GM23338 (cell line): ENCODE data around the gene ZBTB20. TPM values are rescaled to one million over a fixed set of nuclear protein-coding genes. Genes with fewer than 3 reads are reported as not detected.

ENCODE experiments used
- ATAC-seq: fragments of 200-7000 bp; cut with Tn5 transposase; 3 replicates; pipeline ENCODE4 v1.9.1; 2020
- DNase-seq: peaks from one replicate; pipeline ENCODE4 v3.0.0-alpha.2; 2015; ENCODE audit warnings: low spot score
- H2AFZ ChIP-seq: fragments of 200-600 bp; sonication (generic); 2 replicates; pipeline ENCODE4 v1.8.0; 2016; ENCODE audit warnings: antibody characterized with exemption, mild to moderate bottlenecking, moderate library complexity
- H3F3A ChIP-seq: fragments of 200-600 bp; sonication (generic); replicated peaks from 2 replicates; pipeline ENCODE4 v1.8.0; 2017; ENCODE audit warnings: antibody characterized with exemption, mixed run types, low read depth
- H3K27ac ChIP-seq: fragments of 200-600 bp; sonication (generic); 2 replicates; pipeline ENCODE4 v1.6.1; 2016; ENCODE audit warnings: low read depth
- H3K27me3 ChIP-seq: fragments of 200-600 bp; sonication (generic); 2 replicates; pipeline ENCODE4 v1.8.0; 2016; ENCODE audit warnings: mild to moderate bottlenecking, mixed run types, moderate library complexity; ENCODE audit not compliant: insufficient read depth
- H3K36me3 ChIP-seq: fragments of 200-600 bp; sonication (generic); 2 replicates; pipeline ENCODE4 v1.8.0; 2016; ENCODE audit warnings: mild to moderate bottlenecking; ENCODE audit not compliant: insufficient read depth
- H3K4me1 ChIP-seq: fragments of 200-600 bp; sonication (generic); 2 replicates; pipeline ENCODE4 v1.8.0; 2016; ENCODE audit warnings: mild to moderate bottlenecking, moderate library complexity; ENCODE audit not compliant: insufficient read depth
- H3K4me2 ChIP-seq: fragments of 200-600 bp; sonication (generic); 2 replicates; pipeline ENCODE4 v1.7.1; 2017; ENCODE audit warnings: mixed run types
- H3K4me3 ChIP-seq: fragments of 200-600 bp; sonication (generic); 2 replicates; pipeline ENCODE4 v1.6.1; 2016; ENCODE audit warnings: mixed run types
- H3K79me2 ChIP-seq: fragments of 200-600 bp; sonication (generic); replicated peaks from 2 replicates; pipeline ENCODE4 v1.8.0; 2017; ENCODE audit warnings: mild to moderate bottlenecking; ENCODE audit not compliant: insufficient read depth
- H3K9me2 ChIP-seq: fragments of 200-600 bp; sonication (generic); 2 replicates; pipeline ENCODE4 v1.8.0; 2017; ENCODE audit not compliant: insufficient read depth
- H4K20me1 ChIP-seq: fragments of 200-600 bp; sonication (generic); replicated peaks from 2 replicates; pipeline ENCODE4 v1.8.0; 2017; ENCODE audit warnings: mild to moderate bottlenecking; ENCODE audit not compliant: insufficient read depth
- H3K27ac Mint-ChIP-seq: 2 replicates; pipeline ENCODE4 v1.8.0; 2020; ENCODE audit warnings: inconsistent platforms, mild to moderate bottlenecking, moderate library complexity, mixed read lengths
- H3K27me3 Mint-ChIP-seq: 3 replicates; pipeline ENCODE4 v1.8.0; 2022; ENCODE audit warnings: low read depth, mild to moderate bottlenecking, moderate library complexity, mixed read lengths, inconsistent platforms; ENCODE audit not compliant: insufficient read depth, poor library complexity
- H3K36me3 Mint-ChIP-seq: 3 replicates; pipeline ENCODE4 v1.8.0; 2021; ENCODE audit warnings: low read depth, mild to moderate bottlenecking, inconsistent platforms, moderate library complexity, mixed read lengths
- H3K4me1 Mint-ChIP-seq: 3 replicates; pipeline ENCODE4 v1.8.0; 2020; ENCODE audit warnings: mild to moderate bottlenecking, inconsistent platforms, mixed read lengths
- H3K4me3 Mint-ChIP-seq: 3 replicates; pipeline ENCODE4 v1.8.0; 2021; ENCODE audit warnings: moderate library complexity, mild to moderate bottlenecking, inconsistent platforms, mixed read lengths
- H3K9me3 Mint-ChIP-seq: 3 replicates; pipeline ENCODE4 v1.8.0; 2020; ENCODE audit warnings: moderate library complexity, mild to moderate bottlenecking, inconsistent platforms, mixed read lengths
- CREB1 ChIP-seq: fragments of 250-450 bp; sonication (Bioruptor Pico); IDR thresholded peaks from 2 replicates; pipeline ENCODE4 v1.5.0; 2020; ENCODE audit warnings: low read depth, mild to moderate bottlenecking, moderate library complexity
- ETS1 ChIP-seq: IDR thresholded peaks from 2 replicates; pipeline ENCODE4 v1.6.1; 2016; ENCODE audit warnings: antibody characterized with exemption
- POLR2AphosphoS5 ChIP-seq: IDR thresholded peaks from 2 replicates; pipeline ENCODE4 v1.6.1; 2016; ENCODE audit warnings: antibody characterized with exemption, low read depth
- STAT1 ChIP-seq: IDR thresholded peaks from one replicate; pipeline ENCODE4 v1.6.1; 2016; ENCODE audit warnings: antibody characterized with exemption; ENCODE audit not compliant: unreplicated experiment
- ZNF114 ChIP-seq: fragments of 250-450 bp; sonication (Bioruptor Pico); IDR thresholded peaks from 2 replicates; pipeline ENCODE4 v1.5.0; 2020; ENCODE audit warnings: mild to moderate bottlenecking, moderate library complexity
- ZNF462 ChIP-seq: fragments of 250-450 bp; sonication (Bioruptor Pico); IDR thresholded peaks from 2 replicates; pipeline ENCODE4 v1.5.0; 2020; ENCODE audit warnings: mild to moderate bottlenecking, moderate library complexity
- polyA plus RNA-seq: library from polyadenylated mRNA; unstranded; fragments of >200 nt; fragmentation: Nextera tagmentation; extraction: Ambion mirVana; gene quantifications from 2 replicates; pipeline ENCODE4 v1.2.1, GENCODE V29; 2016
- total RNA-seq: library from RNA; depleted of rRNA; stranded (reverse); fragments of >200 nt; shearing (Covaris generic); gene quantifications from 2 replicates; pipeline ENCODE4 v1.2.3, GENCODE V29; 2014
- TF ChIP-seq, protein P1 (sequence below), 2 experiments: fragments of 200-600 bp in 1 of 2; sonication (generic) in 1 of 2; conservative IDR thresholded peaks; 2 replicates each; pipeline versions ENCODE4 v1.5.1 to v1.6.1; 2016 to 2017; ENCODE audit warnings: antibody characterized with exemption in 2 of 2, low read depth in 2 of 2, mild to moderate bottlenecking in 2 of 2, moderate library complexity in 1 of 2

Gene ZBTB20
- total and polyA plus RNA-seq, 2 experiments from 2014 or later, result 2.0 to 3.3 TPM

DNA sequence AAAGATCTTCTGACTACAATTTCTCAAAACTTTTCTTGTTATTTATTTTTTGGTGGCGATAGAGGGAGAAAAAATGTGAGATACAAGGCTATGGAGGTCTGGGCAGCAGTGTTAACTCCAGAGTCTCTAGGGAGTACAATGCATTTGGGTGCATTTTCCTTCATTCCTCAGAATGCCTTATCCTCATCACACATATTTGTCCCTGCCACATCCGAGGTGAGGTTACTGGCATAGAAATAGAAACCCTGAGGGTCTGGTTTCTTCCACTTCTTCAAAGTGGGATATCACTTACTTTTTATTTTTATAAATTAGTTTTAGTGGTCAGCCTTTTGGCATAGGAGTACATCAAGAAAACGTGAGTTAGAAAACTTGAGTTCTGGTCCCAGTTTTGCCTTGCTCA, 702.9 kb downstream of the ZBTB20 start (continued):
- TF ChIP-seq ZNF462 (CRISPR knock-in tag) (no peak), POLR2AphosphoS5 (no peak)

DNA sequence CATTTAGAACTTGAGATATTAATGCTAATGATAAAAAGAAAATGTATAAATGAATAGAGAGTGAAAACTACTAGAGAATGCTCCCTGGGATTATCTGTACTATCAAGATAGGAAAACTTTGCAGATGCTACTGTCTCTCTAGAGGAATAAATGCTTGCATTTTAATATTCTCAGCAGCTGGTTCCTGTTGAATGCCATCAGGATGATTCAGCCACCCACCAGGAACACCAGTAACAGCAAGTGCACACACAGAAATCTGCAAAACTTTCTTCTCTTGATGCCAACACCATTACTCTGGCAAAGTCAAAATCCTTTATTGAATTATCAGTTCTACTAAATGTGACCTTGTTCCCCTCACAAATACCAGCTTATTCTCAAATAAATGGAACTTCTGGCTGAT, 704.8 kb downstream of the ZBTB20 start:
- Mint-ChIP-seq H3K27me3 (peaks cover 1% of the 10 kb centered on the region), H3K36me3 (no peaks in the 10 kb centered on the region), H3K4me3 (no peak overlapping the region), H3K9me3 (no peaks in the 10 kb centered on the region), H3K4me1 (peaks cover 10% of the 10 kb centered on the region; the same call in 2 of the 3 replicates), H3K27ac (no peak overlapping the region; the same call in 1 of the 2 replicates)
- Histone ChIP-seq H3F3A (no peaks in the 10 kb centered on the region), H3K27ac (no peak overlapping the region), H3K4me3 (no peak overlapping the region), H2AFZ (no peak overlapping the region), H3K27me3 (no peaks in the 10 kb centered on the region), H3K4me1 (no peaks in the 10 kb centered on the region), H3K9me2 (no peaks in the 10 kb centered on the region), H3K36me3 (no peaks in the 10 kb centered on the region), H3K4me2 (no peak overlapping the region), H3K79me2 (no peaks in the 10 kb centered on the region), H4K20me1 (no peaks in the 10 kb centered on the region)
- ATAC-seq (no peak), DNase-seq (no peak)
- TF ChIP-seq ETS1, result no peak
- TF ChIP-seq ZNF462 (CRISPR knock-in tag), result no peak
- TF ChIP-seq, protein P1, sequence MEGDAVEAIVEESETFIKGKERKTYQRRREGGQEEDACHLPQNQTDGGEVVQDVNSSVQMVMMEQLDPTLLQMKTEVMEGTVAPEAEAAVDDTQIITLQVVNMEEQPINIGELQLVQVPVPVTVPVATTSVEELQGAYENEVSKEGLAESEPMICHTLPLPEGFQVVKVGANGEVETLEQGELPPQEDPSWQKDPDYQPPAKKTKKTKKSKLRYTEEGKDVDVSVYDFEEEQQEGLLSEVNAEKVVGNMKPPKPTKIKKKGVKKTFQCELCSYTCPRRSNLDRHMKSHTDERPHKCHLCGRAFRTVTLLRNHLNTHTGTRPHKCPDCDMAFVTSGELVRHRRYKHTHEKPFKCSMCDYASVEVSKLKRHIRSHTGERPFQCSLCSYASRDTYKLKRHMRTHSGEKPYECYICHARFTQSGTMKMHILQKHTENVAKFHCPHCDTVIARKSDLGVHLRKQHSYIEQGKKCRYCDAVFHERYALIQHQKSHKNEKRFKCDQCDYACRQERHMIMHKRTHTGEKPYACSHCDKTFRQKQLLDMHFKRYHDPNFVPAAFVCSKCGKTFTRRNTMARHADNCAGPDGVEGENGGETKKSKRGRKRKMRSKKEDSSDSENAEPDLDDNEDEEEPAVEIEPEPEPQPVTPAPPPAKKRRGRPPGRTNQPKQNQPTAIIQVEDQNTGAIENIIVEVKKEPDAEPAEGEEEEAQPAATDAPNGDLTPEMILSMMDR (conservative IDR thresholded peaks at IDR 0.05; ENCODE audit: low read depth in 2 of 2), result no peak
- no peak for TF ChIP-seq STAT1
- TF ChIP-seq CREB1 (CRISPR knock-in tag), result no peak
- TF ChIP-seq ZNF114, result no peak
